ENCODE measurements around the gene ZNF630.
"Not testable (repeated sequence)": the region's sequence is repeated elsewhere in the genome, so short reads cannot be mapped to it uniquely, and the experiment has no call there.

The ZNF630 gene

GRCh38 chrX:48028091-48028490 lies 43.3 kb downstream of the ZNF630 start:
- TF ChIP-seq CTCF (IDR thresholded peaks at IDR 0.05; ENCODE audit: low read depth, low read length), result no peak
- H3K4me3 ChIP-seq (ENCODE audit: low read depth, low read length), result no peak overlapping the region

- not testable (repeated sequence) for H3K4me3 ChIP-seq (ENCODE audit: low read depth, low read length)
Measured at GRCh38 chrX:48027545-48027944, 43.9 kb downstream of the ZNF630 start.

GRCh38 chrX:48025561-48025960 lies 45.9 kb downstream of the ZNF630 start:
- peak; percentile 51 for TF ChIP-seq CTCF (IDR thresholded peaks at IDR 0.05; ENCODE audit: low read depth, low read length)

GRCh38 chrX:48022738-48023137 lies 48.7 kb downstream of the ZNF630 start:
- no peak for TF ChIP-seq CTCF (IDR thresholded peaks at IDR 0.05; ENCODE audit: low read depth, low read length)
- H3K4me3 ChIP-seq (ENCODE audit: low read depth, low read length), result no peak overlapping the region

More at GRCh38 chrX:48025561-48025960, 45.9 kb downstream of the ZNF630 start:
- no peak overlapping the region for H3K4me3 ChIP-seq (ENCODE audit: low read depth, low read length)

- no peak for TF ChIP-seq CTCF (IDR thresholded peaks at IDR 0.05; ENCODE audit: low read depth, low read length)
Measured at GRCh38 chrX:48022100-48022499, 49.3 kb downstream of the ZNF630 start.

GRCh38 chrX:48021026-48021900 lies 50.2 kb downstream of the ZNF630 start:
- no peak for TF ChIP-seq CTCF (IDR thresholded peaks at IDR 0.05; ENCODE audit: low read depth, low read length)

More at GRCh38 chrX:48022100-48022499, 49.3 kb downstream of the ZNF630 start:
- H3K4me3 ChIP-seq (ENCODE audit: low read depth, low read length), result no peak overlapping the region; the same call in 1 of the 2 replicates

GRCh38 chrX:48020472-48020871 lies 51.0 kb downstream of the ZNF630 start:
- not testable (repeated sequence) for H3K4me3 ChIP-seq (ENCODE audit: low read depth, low read length)

More at GRCh38 chrX:48021026-48021900, 50.2 kb downstream of the ZNF630 start:
- peak overlapping the region; percentile 61 for H3K4me3 ChIP-seq (ENCODE audit: low read depth, low read length)

- H3K4me3 ChIP-seq (ENCODE audit: low read depth, low read length), result not testable (repeated sequence)
Measured at GRCh38 chrX:48019892-48020291, 51.5 kb downstream of the ZNF630 start.

GRCh38 chrX:48016583-48017310 lies 54.7 kb downstream of the ZNF630 start:
- H3K4me3 ChIP-seq (ENCODE audit: low read depth, low read length), result not testable (repeated sequence)

GRCh38 chrX:48009445-48009960 lies 61.9 kb downstream of the ZNF630 start:
- not testable (repeated sequence) for H3K4me3 ChIP-seq (ENCODE audit: low read depth, low read length)
